Testis (tissue), 3 donors: Measurements from ENCODE around the gene PLA2G4D. TPM values are rescaled to one million over a fixed set of nuclear protein-coding genes. Genes with fewer than 3 reads are reported as not detected.

ENCODE experiments used
- DNase-seq: peaks from one replicate; pipeline ENCODE4 v3.0.0-alpha.2; 2019
- H3K27ac ChIP-seq, 2 donors: fragments of 200-600 bp; sonication (generic); one replicate each; pipeline ENCODE4 v1.5.1; 2019
- H3K27me3 ChIP-seq: fragments of 200-600 bp; sonication (generic); one replicate; pipeline ENCODE4 v1.5.1; 2019
- H3K36me3 ChIP-seq: fragments of 200-600 bp; sonication (generic); one replicate; pipeline ENCODE4 v1.5.1; 2017; ENCODE audit warnings: low read depth; ENCODE audit errors: missing control alignments
- H3K4me1 ChIP-seq: fragments of 200-600 bp; sonication (generic); one replicate; pipeline ENCODE4 v1.5.1; 2019
- H3K4me3 ChIP-seq, 2 donors: fragments of 200-600 bp; sonication (generic); one replicate each; pipeline ENCODE4 v1.5.1; 2017 to 2019
- H3K9me3 ChIP-seq: fragments of 200-600 bp; sonication (generic); one replicate; pipeline ENCODE4 v1.5.1; 2017
- POLR2A ChIP-seq: fragments of 450-650 bp; IDR thresholded peaks from one replicate; pipeline ENCODE4 v1.6.1; 2017; ENCODE audit warnings: antibody characterized with exemption, mild to moderate bottlenecking, moderate library complexity
- WGBS, 2 donors: methylation state at CpG; one replicate each; pipeline ENCODE4 v1.1.5; 2018; 5-methylcytosine and 5-hydroxymethylcytosine counted together
- intact Hi-C: fragments of 100-400 bp; cut with DNase I; formaldehyde crosslinking; loops from one replicate; pipeline ENCODE4 v1.15.1; 2023; ENCODE audit warnings: low total_unique reads
- polyA plus RNA-seq: library from polyadenylated mRNA; stranded (reverse); fragments of 350-450 nt; fragmentation: Illumina TruSeq; extraction: RNeasy Lipid Tissue Mini Kit (QIAGEN cat#74804); gene quantifications from one replicate; pipeline ENCODE4 v1.2.3, GENCODE V29; 2014; ENCODE audit warnings: low read depth, low replicate concordance; ENCODE audit not compliant: insufficient read depth
- total RNA-seq, 2 donors: library from RNA; depleted of rRNA; stranded (reverse); fragments of >200 nt; gene quantifications; one replicate each; pipeline ENCODE4 v1.2.3, GENCODE V29; 2016
- TF ChIP-seq, protein P1 (sequence below), 3 experiments: fragments of 450-650 bp in 2 of 3; fragments of 200-600 bp in 1 of 3; sonication (generic) in 1 of 3; IDR thresholded peaks; one replicate each; pipeline ENCODE4 v1.5.1; 2016 to 2019; ENCODE audit warnings: antibody characterized with exemption in 3 of 3, mild to moderate bottlenecking in 2 of 3, moderate library complexity in 1 of 3

PLA2G4D gene
- total and polyA plus RNA-seq, 3 donors from 2014 or later, result 0.11 to 0.43 (median 0.16) TPM

DNA sequence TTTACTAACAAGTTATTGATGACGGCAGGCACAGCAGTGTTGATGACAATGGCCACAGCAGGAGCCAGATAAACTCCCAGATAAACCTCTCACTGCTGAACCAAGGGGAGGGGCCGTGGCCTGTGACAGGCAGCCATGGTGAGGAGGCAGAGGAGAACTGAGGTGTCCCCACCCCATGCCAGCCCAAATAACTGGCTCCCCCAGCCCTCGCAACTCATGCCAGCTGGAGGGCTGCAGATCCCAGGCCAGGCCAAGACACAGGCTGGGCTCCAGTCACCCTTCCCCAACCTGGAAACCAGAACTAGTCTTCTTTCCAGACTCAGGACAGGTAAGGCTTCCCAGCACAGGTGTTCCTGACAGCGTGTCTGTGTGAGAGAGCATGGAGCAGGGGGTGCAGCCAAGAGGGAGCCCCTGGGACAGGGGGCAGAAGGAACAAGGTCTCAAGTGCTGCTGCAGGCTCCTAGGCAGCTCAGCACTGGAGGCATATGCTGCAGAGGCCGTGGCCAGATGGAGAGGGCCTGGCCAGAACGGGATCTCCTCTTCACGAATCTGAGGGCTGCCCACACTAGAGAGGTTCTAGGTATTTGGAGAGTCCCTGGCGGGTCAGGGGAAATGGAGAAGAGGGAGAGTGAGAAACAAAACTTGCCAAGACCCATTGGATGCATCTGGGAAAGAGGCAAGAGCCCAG is 46.2 kb upstream of the PLA2G4D start:
- no peak for TF ChIP-seq POLR2A
- TF ChIP-seq, protein P1, sequence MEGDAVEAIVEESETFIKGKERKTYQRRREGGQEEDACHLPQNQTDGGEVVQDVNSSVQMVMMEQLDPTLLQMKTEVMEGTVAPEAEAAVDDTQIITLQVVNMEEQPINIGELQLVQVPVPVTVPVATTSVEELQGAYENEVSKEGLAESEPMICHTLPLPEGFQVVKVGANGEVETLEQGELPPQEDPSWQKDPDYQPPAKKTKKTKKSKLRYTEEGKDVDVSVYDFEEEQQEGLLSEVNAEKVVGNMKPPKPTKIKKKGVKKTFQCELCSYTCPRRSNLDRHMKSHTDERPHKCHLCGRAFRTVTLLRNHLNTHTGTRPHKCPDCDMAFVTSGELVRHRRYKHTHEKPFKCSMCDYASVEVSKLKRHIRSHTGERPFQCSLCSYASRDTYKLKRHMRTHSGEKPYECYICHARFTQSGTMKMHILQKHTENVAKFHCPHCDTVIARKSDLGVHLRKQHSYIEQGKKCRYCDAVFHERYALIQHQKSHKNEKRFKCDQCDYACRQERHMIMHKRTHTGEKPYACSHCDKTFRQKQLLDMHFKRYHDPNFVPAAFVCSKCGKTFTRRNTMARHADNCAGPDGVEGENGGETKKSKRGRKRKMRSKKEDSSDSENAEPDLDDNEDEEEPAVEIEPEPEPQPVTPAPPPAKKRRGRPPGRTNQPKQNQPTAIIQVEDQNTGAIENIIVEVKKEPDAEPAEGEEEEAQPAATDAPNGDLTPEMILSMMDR (IDR thresholded peaks at IDR 0.05), result no peak
- H3K4me1 ChIP-seq, result no peaks in the 10 kb centered on the region
- H3K9me3 ChIP-seq, result no peaks in the 10 kb centered on the region
- no peaks in the 10 kb centered on the region for H3K27me3 ChIP-seq
- no peak overlapping the region for H3K27ac ChIP-seq
- no peaks in the 10 kb centered on the region for H3K36me3 ChIP-seq
- 89 to 90% methylated on average over 6 to 8 of the region's 8 CpGs for WGBS, 2 donors
- H3K4me3 ChIP-seq, result no peak overlapping the region
- intact Hi-C loops, result no loop called here
- DNase-seq, result no peak

GRCh38 chr15:42139596-42139995 is 45.2 kb upstream of the PLA2G4D start:
- H3K27ac ChIP-seq, result no peak overlapping the region
- no peaks in the 10 kb centered on the region for H3K27me3 ChIP-seq
- WGBS, 2 donors, result 83 to 89% methylated on average over 5 to 6 of the region's 6 CpGs
- no peaks in the 10 kb centered on the region for H3K9me3 ChIP-seq
- H3K4me1 ChIP-seq, result no peaks in the 10 kb centered on the region
- H3K4me3 ChIP-seq, result no peak overlapping the region
- TF ChIP-seq, protein P1 (IDR thresholded peaks at IDR 0.05), result no peak
- no peak for TF ChIP-seq POLR2A
- H3K36me3 ChIP-seq, result no peaks in the 10 kb centered on the region
- no peak for DNase-seq
- intact Hi-C loops, result no loop called here

- TF ChIP-seq, protein P1 (IDR thresholded peaks at IDR 0.05), result no peak
- TF ChIP-seq POLR2A, result no peak
- Histone ChIP-seq H3K9me3 (no peaks in the 10 kb centered on the region), H3K27me3 (no peaks in the 10 kb centered on the region), H3K4me1 (no peaks in the 10 kb centered on the region), H3K36me3 (no peaks in the 10 kb centered on the region), H3K27ac (no peak overlapping the region), H3K4me3 (no peak overlapping the region)
- DNase-seq, result no peak
- WGBS, 2 donors, result 83 to 84% methylated on average over 3 of the region's 3 CpGs
- intact Hi-C loops, result no loop called here
Measured at GRCh38 chr15:42138968-42139386, 44.6 kb upstream of the PLA2G4D start.

DNA sequence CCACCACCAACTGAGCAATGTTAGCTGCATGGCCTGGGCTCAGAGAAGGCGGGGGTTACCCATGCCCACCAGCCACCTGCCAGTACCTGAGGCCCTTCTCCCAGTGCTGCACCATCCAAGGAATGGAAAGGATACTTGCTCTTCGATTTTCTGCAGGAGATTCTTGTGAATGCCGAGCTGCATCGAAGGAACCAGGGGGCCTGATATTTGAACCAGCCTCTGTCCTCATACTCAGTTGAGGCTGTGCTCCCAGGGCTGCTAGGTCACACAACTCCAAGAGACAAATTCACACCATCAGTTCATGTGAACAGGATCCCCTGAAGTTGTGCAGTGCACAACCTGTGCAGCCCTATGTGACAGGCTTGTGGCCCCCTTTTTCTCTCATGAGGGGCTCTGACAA is 44.0 kb upstream of the PLA2G4D start:
- Histone ChIP-seq H3K4me1 (no peaks in the 10 kb centered on the region), H3K9me3 (no peaks in the 10 kb centered on the region), H3K27me3 (no peaks in the 10 kb centered on the region), H3K36me3 (no peaks in the 10 kb centered on the region), H3K4me3 (no peak overlapping the region), H3K27ac (no peak overlapping the region)
- no peak for TF ChIP-seq POLR2A
- TF ChIP-seq, protein P1 (IDR thresholded peaks at IDR 0.05), result no peak
- intact Hi-C loops, result no loop called here
- WGBS, 2 donors, result 87 to 100% methylated on average over 1 to 4 of the region's 4 CpGs
- peak; percentile 2 for DNase-seq
